Measurements from ENCODE around the gene CRELD2. TPM values are rescaled to one million over a fixed set of nuclear protein-coding genes. Genes with fewer than 3 reads are reported as not detected.

Gene CRELD2
- polyA plus RNA-seq, 2 of the 4 experiments (the other 2 are of a cell fraction): 15.1 to 18.7 TPM

DNA sequence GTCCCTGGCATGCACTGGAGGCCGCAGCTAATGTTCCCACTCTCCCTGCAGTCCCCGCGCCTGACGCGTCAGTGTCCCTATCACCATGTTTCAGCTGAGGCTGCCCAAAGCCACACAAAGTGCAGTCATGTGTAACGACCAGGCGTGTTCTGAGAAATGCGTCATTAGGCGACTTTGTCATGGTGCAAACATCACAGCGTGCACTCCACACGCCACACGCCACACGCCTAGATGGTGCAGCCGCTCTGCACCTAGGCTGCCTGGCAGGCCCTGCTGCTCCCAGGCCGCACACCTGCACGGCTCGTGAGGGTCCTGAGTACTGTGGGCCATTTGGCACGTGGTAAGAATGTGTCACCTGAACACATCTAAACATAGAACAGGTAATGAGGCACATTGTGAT lies 2.4 kb downstream of the CRELD2 start:
- peaks cover 5% of the 10 kb centered on the region; the same call in 1 of the 3 replicates for H3K4me1 ChIP-seq
- POLR2A ChIA-PET: no interaction called here

DNA sequence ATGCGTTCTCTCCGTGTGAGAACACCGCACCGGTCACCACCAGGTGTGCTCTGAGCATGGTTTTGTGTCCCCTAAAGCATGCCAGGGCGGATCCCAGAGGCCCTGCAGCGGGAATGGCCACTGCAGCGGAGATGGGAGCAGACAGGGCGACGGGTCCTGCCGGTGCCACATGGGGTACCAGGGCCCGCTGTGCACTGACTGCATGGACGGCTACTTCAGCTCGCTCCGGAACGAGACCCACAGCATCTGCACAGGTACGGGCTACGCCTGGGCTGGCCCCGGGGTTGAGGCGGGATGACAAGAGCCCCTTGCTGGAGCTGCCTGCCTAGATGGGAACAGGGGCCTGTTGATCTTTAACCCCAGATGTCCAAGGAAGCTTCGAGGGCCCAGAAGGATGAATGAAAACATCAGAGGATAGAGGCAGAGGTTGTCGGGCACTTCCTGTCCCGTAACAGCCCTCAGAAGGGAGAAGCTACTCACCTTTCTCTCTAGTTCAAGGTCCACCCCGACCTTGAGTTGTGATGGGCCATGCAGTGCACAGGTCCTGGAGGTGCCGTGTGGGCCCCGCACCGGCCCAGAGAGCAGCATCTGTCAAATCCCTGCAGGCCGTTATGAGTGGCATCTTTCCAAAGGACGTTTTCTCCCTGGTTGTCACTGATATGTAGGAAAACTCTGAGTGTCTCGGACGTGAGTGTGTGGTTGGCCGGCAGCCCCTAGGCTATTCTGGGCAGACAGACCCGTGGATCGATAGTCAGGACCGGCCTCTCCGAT lies 3.3 kb downstream of the CRELD2 start:
- H3K4me2 ChIP-seq: no peak overlapping the region
- TF ChIP-seq NPAS2 (CRISPR knock-in tag; IDR thresholded peaks at IDR 0.05; ENCODE audit: borderline replicate concordance) (no peak), NR3C1 (IDR thresholded peaks at IDR 0.05) (no peak), EP300 (IDR thresholded peaks at IDR 0.05) (no peak), HOXB5 (CRISPR knock-in tag; IDR thresholded peaks at IDR 0.05) (no peak), RAD21 (conservative IDR thresholded peaks at IDR 0.05 in 1 of 2, IDR thresholded peaks at IDR 0.05 in 1 of 2) (no peak), FOSL2 (IDR thresholded peaks at IDR 0.05) (no peak), FOSL2 (CRISPR knock-in tag; IDR thresholded peaks at IDR 0.05) (no peak), MAZ (IDR thresholded peaks at IDR 0.05; ENCODE audit: borderline replicate concordance, low read depth, low read length) (no peak), FOSB (CRISPR knock-in tag; IDR thresholded peaks at IDR 0.05) (no peak), ZSCAN20 (CRISPR knock-in tag; IDR thresholded peaks at IDR 0.05) (no peak), ESRRA (IDR thresholded peaks at IDR 0.05; ENCODE audit: borderline replicate concordance, low read length) (no peak)
- DNase-seq (ENCODE audit: low read depth in 1 of 2, low spot score in 1 of 2): no peak
- H3K27ac ChIP-seq: no peak overlapping the region
- H3K4me3 ChIP-seq: no peak overlapping the region
- ATAC-seq: no peak
- ChIA-PET POLR2A (no interaction called here), CTCF (interaction anchor here (1.4 kb wide), 1 partner anchor 9 kb away, joined by 6 read pairs; no protein-coding TSS in a partner anchor)
- 88% methylated on average over 11 of the region's 35 CpGs for WGBS (ENCODE audit: missing lambda C conversion rate)
- no peak for FAIRE-seq
- H3K4me1 ChIP-seq: peaks cover 5% of the 10 kb centered on the region; the same call in 1 of the 3 replicates
- no peaks in the 10 kb centered on the region for H3K9me3 ChIP-seq

More for the DNA sequence above, 2.4 kb downstream of the CRELD2 start:
- ATAC-seq: no peak
- DNase-seq (ENCODE audit: low read depth in 1 of 2, low spot score in 1 of 2): no peak
- no peaks in the 10 kb centered on the region for H3K9me3 ChIP-seq
- no peak overlapping the region for H3K4me3 ChIP-seq
- no peak for TF ChIP-seq ELK1 (IDR thresholded peaks at IDR 0.05; ENCODE audit: low read depth, low read length)
- TF ChIP-seq HEYL (CRISPR knock-in tag; IDR thresholded peaks at IDR 0.05): no peak
- no peak for TF ChIP-seq SMC3 (IDR thresholded peaks at IDR 0.05)
- no peak for TF ChIP-seq POLR2AphosphoS2 (conservative IDR thresholded peaks at IDR 0.05; ENCODE audit: low read length)
- no peak for TF ChIP-seq PHF8 (IDR thresholded peaks at IDR 0.05; ENCODE audit: borderline replicate concordance, low read depth)
- TF ChIP-seq, protein P1, sequence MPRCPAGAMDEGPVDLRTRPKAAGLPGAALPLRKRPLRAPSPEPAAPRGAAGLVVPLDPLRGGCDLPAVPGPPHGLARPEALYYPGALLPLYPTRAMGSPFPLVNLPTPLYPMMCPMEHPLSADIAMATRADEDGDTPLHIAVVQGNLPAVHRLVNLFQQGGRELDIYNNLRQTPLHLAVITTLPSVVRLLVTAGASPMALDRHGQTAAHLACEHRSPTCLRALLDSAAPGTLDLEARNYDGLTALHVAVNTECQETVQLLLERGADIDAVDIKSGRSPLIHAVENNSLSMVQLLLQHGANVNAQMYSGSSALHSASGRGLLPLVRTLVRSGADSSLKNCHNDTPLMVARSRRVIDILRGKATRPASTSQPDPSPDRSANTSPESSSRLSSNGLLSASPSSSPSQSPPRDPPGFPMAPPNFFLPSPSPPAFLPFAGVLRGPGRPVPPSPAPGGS (IDR thresholded peaks at IDR 0.05): no peak
- TF ChIP-seq, protein P2, sequence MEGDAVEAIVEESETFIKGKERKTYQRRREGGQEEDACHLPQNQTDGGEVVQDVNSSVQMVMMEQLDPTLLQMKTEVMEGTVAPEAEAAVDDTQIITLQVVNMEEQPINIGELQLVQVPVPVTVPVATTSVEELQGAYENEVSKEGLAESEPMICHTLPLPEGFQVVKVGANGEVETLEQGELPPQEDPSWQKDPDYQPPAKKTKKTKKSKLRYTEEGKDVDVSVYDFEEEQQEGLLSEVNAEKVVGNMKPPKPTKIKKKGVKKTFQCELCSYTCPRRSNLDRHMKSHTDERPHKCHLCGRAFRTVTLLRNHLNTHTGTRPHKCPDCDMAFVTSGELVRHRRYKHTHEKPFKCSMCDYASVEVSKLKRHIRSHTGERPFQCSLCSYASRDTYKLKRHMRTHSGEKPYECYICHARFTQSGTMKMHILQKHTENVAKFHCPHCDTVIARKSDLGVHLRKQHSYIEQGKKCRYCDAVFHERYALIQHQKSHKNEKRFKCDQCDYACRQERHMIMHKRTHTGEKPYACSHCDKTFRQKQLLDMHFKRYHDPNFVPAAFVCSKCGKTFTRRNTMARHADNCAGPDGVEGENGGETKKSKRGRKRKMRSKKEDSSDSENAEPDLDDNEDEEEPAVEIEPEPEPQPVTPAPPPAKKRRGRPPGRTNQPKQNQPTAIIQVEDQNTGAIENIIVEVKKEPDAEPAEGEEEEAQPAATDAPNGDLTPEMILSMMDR (IDR thresholded peaks at IDR 0.05): no peak
- no peak for TF ChIP-seq E2F6 (IDR thresholded peaks at IDR 0.05; ENCODE audit: borderline replicate concordance, low read depth)
- WGBS (ENCODE audit: missing lambda C conversion rate): 80% methylated on average over 3 of the region's 18 CpGs
- H3K27ac ChIP-seq: no peak overlapping the region
- H3K4me2 ChIP-seq: no peak overlapping the region
- CTCF ChIA-PET: interaction anchor here (0.8 to 2.0 kb wide), 2 partner anchors 10 to 110 kb away, joined by 3 to 6 read pairs; no protein-coding TSS in a partner anchor
- FAIRE-seq: no peak

Data from A549 (cell line).